ENCODE measurements around the gene CCDC187. TPM values are rescaled to one million over a fixed set of nuclear protein-coding genes. Genes with fewer than 3 reads are reported as not detected.

CCDC187 gene
- total RNA-seq, 1 donor from 2014 or later: under 0.01 TPM

DNA sequence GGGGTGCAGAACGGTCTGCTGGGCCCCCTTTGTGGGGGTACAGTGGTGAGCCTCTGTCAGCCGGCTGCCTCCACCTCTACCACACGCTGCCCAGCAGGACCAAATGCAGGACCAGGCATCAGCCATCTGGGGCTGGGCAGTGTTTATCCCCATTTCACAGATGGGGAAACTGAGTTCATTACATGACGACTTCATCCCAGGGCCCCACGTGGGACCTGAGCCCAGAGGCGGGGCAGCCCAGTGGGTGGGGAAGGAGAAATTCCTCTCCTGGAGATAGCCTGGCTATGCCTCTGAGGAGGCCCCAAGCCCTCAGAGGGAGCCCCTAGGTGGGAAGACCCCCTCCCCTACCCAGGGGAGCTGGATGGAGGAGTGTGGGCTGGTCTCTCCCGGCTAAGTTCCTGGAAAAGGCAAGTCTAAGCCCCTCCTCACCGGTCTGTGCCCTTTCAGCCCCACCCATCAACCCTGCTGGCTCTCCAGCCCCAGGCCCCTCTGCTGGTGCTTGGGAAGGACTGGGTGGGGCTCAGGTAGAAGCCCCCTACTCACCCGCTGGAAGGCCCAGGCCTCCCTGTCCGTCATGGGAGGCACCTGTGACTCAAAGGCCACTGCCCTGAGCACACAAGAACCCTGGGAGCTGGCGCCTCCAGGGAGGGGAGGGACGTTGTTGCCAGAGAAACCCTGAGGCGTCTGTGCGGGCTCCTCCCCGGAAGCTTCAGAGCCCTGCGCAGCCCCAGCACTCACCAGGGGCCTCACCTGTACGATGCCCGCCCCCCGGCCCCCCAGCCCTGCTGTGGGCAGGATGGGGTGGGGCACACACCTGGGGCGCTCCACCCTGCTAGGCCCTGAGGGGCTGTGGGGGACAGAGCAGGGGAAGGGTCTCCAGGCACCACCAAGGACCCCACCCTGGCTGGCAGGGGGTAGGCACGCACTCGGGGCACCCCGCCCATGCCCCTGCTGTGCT lies 7.4 kb upstream of the CCDC187 start:
- no peak for DNase-seq

DNA sequence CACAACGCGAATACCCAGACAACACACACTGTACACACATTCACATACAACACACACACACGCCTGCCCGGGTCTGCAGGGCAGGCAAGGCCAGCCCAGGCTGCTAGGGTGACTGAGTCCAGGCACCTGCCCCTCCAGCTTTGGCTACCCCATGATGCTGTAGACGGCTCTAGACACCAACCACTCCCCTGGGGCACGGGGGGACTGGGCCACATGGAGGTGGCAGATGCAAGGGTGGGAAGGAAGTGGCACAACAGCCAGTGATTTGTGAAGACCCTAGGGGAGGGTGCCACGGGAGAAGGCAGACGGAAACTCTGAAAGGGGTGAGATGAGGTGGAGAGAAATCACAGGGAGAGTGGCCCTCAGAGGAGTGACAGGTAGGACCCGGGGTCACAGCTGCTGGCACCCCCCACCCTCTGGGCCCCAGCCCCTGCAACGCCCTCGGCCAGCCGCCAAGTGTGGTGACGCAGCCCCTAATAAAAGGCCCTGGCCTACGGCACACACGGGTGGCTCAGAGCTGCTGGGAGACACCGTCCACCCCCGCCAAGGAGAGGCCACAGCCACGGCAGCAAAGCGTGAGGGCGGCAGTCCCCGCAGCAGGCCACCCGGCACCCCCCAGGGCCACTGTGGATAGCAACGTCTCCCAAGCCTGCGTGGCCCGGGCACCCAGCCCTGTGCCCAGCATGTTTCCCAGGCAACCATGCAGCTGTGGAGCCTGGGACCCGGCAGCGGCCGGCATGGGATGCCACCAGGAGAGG lies 6.6 kb upstream of the CCDC187 start:
- no peak for DNase-seq

DNA sequence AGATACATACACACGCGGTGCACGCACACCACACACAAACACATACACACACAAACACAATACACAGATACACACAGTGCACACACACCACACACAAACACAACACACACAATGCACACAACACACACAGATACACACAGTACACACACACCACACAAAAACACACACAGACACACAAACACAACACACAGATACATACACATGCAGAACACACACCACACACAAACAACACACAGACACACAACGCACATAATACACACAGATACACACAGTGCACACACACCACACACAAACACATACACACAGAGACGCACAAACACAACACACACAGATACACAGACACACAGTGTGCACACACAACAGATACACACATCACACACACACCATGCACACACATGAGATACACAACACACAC lies 5.9 kb upstream of the CCDC187 start:
- DNase-seq: no peak

DNA sequence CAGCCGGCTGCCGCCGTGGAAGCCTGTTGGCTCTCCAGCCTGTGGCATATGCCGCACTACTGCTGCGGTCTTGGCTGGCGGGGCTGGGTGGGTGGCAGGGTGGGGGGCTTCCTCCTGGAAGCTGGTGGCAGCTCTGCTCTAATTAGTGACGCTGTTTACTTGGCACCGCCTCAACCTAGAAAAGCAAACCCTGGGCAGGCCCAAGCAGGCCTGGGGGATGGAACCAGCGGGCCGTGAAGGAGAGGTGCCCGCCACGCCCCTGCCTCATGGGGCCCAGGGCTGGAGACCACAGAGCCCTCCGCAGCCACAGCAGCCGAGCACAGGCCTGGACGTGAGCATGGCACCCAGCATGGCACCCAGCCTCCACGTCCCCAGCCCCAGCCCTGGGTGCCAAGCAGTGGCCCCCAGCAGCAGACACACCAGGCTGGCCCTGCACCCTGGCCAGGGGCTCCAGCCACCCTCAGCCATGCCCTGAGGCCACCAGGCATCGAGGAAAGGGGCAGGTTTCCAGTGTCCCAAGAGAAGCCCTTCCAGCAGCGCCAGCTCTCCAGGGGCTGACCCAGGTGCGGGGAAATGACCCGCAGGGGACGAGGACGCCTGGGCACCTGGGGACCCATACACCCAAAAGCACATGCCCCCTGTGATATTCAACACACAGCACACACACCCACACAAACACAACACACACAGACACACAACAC lies 5.4 kb upstream of the CCDC187 start:
- DNase-seq: no peak

DNA sequence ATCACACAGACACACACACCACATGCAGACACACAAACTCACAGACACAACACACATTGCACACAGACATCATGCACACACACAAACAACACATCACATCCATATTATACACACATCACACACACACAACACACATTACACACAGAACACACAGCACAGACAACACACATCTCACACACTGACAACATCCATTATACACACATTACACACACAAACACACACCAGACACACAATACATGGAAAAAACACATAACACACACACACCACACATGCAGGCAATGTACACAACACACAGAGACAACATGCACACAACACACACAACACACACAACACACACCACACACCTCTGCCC lies 4.8 kb upstream of the CCDC187 start:
- DNase-seq: no peak

DNA sequence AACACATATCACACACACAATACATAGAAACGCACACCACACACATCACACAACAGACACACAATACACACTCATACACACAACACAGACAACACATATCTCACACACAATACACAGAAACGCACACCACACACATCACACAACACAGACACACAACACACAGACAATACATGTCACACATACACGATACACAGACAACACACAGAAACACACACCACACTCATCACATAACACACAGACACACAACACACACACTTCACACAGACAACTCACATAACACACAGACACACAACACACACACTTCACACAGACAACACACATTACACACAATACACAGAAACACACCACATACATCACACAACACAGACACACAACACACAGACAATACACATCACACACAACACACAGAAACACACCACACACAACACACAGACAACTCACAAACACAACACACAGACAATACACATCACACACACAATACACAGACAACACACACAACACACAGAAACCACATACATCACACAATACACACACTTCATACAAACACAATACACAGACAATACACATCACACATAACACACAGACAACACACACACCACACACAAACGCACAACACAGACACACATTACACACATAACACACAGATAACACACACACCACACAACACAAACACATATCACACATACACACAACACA lies 4.3 kb upstream of the CCDC187 start:
- no peak for DNase-seq

DNA sequence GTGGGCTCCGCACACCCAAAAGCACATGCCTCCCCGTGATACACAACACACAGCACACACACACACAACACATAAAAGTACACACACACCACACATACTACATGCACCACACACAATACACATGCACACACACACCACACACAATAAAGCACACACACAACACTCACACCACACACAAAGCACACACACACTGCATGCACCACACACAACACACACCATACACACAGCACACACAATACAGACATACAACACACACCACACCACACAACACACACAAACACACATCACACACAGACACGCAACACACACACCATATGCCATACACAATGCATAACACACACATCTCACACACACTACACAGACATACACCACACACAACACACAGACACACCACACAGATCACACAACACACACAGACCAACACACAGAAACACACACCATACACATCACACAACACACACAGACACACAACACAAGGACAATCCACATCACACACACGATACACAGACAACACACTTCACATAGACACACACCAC lies 3.4 kb upstream of the CCDC187 start:
- DNase-seq: no peak

DNA sequence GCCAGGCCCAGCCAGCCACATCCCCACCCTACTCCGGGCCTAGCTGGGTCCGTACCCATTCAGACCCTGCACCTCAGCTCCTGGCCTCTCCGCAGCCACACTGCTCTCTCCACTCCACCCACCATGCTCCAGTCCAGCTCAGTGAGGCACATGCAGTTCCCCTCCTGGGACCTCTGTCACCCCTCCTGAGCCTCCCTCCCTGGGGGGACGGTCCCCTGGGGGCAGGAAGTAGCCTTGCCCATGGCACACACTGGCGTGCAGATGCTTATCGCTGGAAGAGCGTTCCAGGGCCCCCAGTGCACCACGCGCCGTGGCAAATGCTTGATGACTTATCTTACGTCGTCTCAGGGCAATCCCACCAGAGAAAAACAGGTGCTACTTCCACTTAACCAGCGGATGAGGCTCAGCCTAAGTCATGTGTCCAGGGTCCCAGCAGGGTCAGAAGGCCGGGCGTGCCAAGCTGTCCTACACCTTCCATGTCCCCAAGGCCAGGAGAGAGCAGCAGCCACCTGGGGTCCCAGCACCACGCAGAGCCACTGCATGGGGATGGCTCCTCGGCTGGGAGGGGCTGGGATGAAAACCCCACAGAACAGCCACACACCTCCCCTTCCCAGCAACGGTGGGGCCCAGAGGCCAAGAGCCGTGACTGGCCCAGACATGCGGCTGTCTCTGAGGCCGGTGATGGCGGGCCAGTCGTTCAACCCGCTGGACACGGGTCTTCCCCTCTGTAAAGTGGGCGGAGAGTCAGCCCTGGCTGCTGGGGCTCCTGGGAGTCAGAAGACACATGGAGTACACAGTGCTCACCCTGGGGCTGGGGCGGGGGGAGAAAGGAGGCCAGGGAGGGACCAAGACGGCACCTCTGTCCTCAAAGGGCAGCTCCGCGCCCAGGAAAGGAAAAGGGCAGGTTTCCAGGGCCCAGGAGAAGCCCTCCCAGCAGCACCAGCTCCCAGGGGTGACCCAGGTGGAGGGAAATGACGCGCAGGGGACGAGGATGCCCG lies 2.6 kb upstream of the CCDC187 start:
- DNase-seq: no peak

DNA sequence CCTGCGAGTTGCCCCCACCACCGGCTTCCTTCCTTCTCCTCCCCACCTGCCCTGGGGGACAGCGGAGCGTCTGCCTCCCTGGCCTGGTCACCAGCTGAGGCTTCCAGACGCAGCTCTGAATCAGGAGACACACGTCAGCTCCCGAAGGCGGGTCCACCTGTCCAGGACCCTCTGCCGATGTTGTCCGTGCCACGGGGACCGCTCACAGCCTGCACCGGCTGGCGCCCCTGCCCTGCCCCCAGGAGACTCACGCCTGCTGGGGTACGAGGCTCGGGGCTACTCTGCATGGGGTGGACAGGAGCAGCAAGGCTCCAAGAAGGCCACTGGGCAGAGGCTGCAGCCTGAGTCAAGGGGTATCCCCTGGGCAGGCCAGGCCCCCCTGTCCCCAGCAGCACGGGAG lies 1.9 kb upstream of the CCDC187 start:
- DNase-seq: no peak

DNA sequence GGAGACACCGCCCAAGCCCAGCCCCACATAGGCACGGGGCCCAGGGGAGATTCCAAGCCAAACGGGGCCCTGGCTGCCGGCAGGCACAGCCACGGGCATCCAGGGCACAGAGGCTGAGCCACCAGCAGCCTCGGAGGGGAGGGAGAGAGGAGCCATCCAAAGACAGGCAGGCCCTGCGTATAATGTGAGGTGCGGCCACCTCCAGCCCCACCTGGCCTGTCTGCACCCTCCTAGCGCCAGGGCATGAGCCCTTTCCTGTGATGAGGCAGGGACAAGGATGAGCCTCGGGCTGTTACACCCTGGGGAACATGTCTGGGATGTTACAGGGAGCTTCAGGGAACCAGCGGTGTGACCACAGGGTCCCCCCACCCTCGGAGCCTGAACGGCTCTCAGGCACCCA lies 1.1 kb upstream of the CCDC187 start:
- DNase-seq: no peak

DNA sequence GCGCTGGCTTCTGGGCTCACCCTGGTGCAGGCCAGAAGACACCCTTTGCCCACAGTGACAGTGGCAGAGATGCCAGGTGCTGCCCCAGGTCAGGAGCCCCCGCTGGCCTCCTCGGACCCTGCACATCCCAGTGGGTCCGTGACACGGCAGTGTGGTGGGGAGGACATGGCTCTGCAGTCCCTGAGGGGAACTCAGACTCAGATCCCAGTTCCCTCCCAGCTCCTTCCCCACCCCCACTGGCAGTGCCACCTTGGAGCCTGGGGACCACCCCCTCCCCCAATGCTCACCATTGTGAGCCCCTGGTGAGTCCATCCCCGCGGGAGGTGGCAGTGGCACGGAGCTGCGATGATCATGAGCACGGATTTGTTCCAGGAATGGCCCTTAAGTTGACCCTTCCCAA lies 562 bp upstream of the CCDC187 start:
- no peak for DNase-seq

DNA sequence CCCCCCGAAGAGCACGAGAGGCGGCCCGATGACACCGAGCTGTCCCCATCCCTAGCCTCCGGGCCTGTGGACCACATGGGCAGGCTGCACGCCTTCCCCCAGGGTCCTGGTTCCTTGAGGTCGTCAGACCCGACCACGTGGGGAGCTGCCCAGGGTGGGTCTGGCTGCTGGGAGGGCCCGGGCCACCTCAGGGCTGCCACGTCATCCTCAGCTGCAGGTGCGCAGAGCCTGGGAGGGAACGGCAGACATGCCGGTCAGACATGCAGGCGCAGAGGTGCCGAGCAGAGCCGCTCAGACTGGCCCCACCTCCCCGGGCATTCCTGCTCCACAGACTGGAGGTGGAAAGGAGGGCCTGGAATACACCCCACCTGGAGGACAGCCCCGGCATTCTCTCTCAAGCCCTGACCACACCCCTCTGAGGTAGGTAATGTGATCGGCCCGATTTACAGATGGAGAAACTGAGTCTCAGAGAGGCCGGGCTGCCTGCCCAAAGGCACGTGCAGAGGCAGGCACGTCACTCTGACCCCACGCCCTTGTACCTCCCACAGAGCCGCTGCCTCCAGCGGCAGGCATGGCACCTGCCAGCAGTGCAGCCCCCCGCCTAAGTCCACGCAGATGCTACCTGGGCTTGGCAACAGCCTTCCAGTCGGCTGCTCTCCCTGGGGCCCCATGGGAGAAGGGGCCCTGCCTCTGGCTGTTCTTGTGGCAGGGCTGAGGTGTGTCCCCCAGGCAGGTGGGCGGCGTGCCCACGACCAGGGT lies 649 bp downstream of the CCDC187 start:
- no peak for DNase-seq

DNA sequence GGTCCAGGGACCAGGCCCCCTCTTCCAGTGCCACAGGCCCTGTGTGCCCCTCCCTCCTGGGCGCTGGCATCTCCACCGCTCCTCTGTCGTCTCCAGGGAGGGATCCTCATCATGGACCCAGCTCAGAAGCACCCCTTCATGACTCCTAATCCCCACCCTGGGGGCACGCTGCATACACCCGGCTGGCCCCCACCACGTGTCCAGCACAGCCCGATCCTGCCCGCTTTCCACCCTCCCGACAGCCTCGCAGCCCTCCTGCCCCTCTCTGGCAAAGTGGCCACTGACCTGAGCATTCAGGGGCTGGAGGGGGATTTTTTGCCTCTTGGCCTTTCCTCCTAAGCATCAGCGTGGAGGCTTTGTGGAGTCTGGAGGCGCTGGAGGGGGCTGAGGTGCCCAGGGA lies 1.4 kb downstream of the CCDC187 start:
- no peak for DNase-seq

DNA sequence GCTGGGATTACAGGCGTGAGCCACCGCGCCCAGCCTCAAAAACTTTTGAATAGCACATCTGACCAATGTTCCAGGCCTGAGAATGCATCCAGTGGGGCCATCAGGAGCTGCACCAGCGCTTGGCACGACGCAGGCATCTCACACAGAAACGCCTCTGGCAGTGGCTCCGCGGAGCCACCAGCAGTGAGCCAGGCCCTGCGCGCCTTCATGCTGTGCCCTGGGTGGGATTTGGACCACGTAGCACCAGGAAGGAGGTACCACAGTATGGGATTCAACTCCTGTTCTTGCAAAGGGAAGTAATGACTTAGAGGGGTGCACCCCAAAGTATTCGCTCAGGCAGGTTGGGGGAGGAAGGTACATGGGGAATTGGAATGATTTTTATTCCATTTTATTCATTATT lies 3.0 kb downstream of the CCDC187 start:
- DNase-seq: no peak

DNA sequence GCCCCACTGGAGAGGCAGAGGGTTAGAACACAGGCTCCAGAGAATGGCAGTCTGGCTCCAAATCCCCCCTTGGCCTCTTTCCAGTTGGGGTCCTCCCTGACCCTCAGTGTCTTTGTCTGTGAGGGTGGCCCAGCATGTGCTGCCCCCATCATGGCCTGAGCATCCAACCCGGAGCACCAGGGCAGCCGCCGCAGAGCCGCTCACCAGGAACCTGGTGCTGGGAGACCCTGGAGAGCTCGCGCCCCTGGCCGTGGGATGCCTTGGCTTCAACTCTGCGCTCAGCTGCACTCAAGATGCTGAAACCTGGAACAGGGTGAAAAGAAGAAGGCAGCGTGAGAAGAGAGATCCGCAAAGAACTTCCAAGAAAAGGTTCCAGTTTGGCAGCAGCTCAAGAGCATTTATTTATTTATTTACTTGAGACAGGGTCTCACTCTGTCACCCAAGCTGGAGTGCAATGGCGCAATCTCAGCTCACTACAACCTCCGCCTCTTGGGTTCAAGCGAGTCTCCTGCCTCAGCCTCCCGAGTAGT lies 3.8 kb downstream of the CCDC187 start:
- no peak for DNase-seq

DNA sequence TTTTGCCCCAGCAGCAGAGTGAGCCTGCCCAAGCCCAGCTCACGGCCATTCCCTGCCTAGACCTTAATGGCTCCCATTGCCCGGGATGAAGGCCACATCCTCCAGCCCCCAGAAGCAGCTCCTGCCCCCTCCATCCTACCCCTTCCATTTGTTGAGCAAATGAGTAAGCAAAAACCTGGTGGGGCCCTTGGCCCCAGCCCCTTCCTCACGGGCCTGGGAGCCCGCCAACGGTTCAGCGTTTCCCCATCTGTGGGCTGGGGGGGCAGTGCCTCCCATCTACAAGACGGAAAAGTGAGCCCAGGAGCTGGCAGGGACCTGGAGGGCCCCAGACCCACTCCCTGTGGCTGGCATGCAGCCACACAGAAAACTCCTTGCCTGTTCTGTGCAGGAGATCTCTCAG lies 4.4 kb downstream of the CCDC187 start:
- no peak for DNase-seq

DNA sequence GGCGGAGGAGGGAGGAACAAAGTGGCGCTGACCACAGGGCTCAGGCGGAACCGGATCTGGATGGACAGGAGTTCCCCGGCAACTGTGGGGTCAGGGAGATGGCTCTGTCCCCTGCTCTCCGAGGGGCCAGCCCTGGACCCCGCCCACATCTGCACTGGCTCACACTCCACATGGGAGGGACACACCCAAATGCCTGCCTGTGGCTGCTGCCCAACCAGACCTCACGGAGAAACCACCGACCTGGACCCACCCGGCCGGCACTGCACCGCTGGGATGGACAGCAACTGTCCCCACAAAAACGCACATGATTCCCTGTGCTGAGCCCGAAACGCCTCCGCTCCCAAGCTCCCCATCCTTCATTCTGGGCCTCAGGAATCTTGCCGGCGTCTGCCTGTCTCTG lies 4.8 kb downstream of the CCDC187 start:
- no peak for DNase-seq

DNA sequence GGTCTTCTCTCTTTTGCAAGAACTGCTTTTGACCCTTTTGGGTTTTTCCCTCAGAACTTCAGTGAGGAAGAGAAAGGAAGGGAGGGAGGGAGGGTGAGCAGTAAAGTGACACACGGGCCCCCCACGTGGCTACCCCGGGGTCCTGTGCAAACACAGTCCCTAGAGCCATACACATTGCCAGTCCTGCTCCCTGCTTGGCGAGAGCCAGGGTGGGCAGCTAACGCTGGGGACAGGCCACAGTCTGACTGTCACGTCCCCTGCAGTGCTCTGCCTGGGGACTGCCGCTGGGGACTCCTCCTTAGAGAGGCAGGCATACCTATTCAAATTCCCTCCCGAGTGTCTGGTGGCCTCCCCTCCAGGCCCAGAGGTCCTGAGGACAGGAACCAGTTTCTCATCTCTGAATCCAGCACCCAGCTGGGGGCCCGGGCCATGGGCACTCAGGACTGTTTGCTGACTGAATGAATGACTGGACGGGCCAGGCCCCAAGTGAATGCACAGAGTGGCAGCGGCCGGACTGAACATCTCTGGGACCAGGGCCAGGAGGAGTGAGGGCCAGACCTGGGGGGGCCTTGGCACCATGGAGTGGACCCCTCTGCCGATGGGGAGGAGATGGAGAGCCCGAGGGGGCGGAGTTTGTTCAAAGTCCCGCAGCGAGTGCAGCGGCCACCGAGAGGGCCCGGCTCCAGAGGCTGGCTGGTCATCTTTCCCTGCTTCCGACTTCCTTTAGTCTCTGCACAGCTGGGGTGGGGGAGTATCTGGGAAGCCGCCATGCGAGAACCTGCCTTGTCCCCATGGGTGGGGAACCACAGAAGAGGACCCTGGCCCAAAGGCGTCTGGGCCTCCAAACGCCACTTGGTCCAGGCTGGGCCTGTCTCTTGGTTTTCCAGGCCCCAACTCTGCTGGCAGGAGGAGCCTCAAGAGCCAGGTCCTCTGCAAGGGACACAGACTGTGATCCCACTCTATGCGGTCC lies 5.8 kb downstream of the CCDC187 start:
- no peak for DNase-seq

Measured in occipital lobe (tissue), 2 donors.